HepG2 (cell line): ENCODE data around the gene ACACB.

Source experiments
- CHD4 ChIP-seq: fragments of 200-600 bp; sonication (generic); IDR thresholded peaks from 2 replicates; pipeline ENCODE4 v1.7.0; 2017; ENCODE audit warnings: mild to moderate bottlenecking, low read length, borderline replicate concordance
- CTCF ChIP-seq: sonication (generic); formaldehyde crosslinking; IDR thresholded peaks from 2 replicates; pipeline ENCODE4 v1.5.0; 2020; ENCODE audit warnings: mild to moderate bottlenecking, missing genetic modification reagents, moderate library complexity
- KLF16 ChIP-seq, 2 experiments: sonication (generic) in 1 of 2; formaldehyde crosslinking in 1 of 2; IDR thresholded peaks; 2 replicates each; pipeline versions ENCODE4 v1.6.1 to v1.8.0; 2016 to 2023; ENCODE audit warnings: missing genetic modification reagents in 2 of 2, missing compliant biosample characterization in 1 of 2
- POLR2A ChIP-seq, 2 experiments: IDR thresholded peaks; 2 replicates each; pipeline ENCODE4 v1.6.1; 2011; ENCODE audit warnings: low read depth in 2 of 2, low read length in 2 of 2, mild to moderate bottlenecking in 1 of 2, moderate library complexity in 1 of 2; ENCODE audit not compliant: insufficient read depth in 1 of 2
- TCF12 ChIP-seq, 2 experiments: fragments of 450-650 bp in 1 of 2; sonication (generic) in 1 of 2; formaldehyde crosslinking in 1 of 2; IDR thresholded peaks; 2 replicates each; pipeline versions ENCODE4 v1.6.1 to v1.8.0; 2017 to 2022; ENCODE audit warnings: antibody characterized with exemption in 1 of 2, mild to moderate bottlenecking in 1 of 2, missing genetic modification reagents in 1 of 2, moderate library complexity in 1 of 2
- UBTF ChIP-seq: sonication (generic); formaldehyde crosslinking; IDR thresholded peaks from 2 replicates; pipeline ENCODE4 v1.4.0; 2020; ENCODE audit warnings: mild to moderate bottlenecking, missing genetic modification reagents
- ZNF160 ChIP-seq: sonication (generic); formaldehyde crosslinking; IDR thresholded peaks from 2 replicates; pipeline ENCODE4 v1.8.0; 2022; ENCODE audit warnings: mild to moderate bottlenecking, inconsistent platforms, missing genetic modification reagents
- ZNF263 ChIP-seq: sonication (generic); formaldehyde crosslinking; IDR thresholded peaks from 2 replicates; pipeline ENCODE4 v1.4.0; 2020; ENCODE audit warnings: missing genetic modification reagents
- ZNF670 ChIP-seq: sonication (generic); formaldehyde crosslinking; IDR thresholded peaks from 2 replicates; pipeline ENCODE4 v1.8.0; 2022; ENCODE audit warnings: mild to moderate bottlenecking, missing genetic modification reagents, borderline replicate concordance
- ZSCAN20 ChIP-seq: sonication (generic); formaldehyde crosslinking; IDR thresholded peaks from 2 replicates; pipeline ENCODE4 v1.4.0; 2020; ENCODE audit warnings: missing genetic modification reagents, mild to moderate bottlenecking, borderline replicate concordance
- ZZZ3 ChIP-seq: sonication (generic); formaldehyde crosslinking; IDR thresholded peaks from 2 replicates; pipeline ENCODE4 v1.4.0; 2020; ENCODE audit warnings: missing genetic modification reagents, mild to moderate bottlenecking, borderline replicate concordance
- TF ChIP-seq, protein P1 (sequence below): sonication (generic); formaldehyde crosslinking; IDR thresholded peaks from 2 replicates; pipeline ENCODE4 v1.4.0; 2020; ENCODE audit warnings: missing genetic modification reagents, borderline replicate concordance
- TF ChIP-seq, protein P2 (sequence below): sonication (generic); formaldehyde crosslinking; conservative IDR thresholded peaks from 2 replicates; pipeline ENCODE4 v1.8.0; 2022; ENCODE audit warnings: mild to moderate bottlenecking, moderate library complexity, missing genetic modification reagents
- TF ChIP-seq, protein P3 (sequence below): sonication (generic); formaldehyde crosslinking; IDR thresholded peaks from 2 replicates; pipeline ENCODE4 v1.4.0; 2020; ENCODE audit warnings: missing genetic modification reagents

- TF ChIP-seq, protein P1, sequence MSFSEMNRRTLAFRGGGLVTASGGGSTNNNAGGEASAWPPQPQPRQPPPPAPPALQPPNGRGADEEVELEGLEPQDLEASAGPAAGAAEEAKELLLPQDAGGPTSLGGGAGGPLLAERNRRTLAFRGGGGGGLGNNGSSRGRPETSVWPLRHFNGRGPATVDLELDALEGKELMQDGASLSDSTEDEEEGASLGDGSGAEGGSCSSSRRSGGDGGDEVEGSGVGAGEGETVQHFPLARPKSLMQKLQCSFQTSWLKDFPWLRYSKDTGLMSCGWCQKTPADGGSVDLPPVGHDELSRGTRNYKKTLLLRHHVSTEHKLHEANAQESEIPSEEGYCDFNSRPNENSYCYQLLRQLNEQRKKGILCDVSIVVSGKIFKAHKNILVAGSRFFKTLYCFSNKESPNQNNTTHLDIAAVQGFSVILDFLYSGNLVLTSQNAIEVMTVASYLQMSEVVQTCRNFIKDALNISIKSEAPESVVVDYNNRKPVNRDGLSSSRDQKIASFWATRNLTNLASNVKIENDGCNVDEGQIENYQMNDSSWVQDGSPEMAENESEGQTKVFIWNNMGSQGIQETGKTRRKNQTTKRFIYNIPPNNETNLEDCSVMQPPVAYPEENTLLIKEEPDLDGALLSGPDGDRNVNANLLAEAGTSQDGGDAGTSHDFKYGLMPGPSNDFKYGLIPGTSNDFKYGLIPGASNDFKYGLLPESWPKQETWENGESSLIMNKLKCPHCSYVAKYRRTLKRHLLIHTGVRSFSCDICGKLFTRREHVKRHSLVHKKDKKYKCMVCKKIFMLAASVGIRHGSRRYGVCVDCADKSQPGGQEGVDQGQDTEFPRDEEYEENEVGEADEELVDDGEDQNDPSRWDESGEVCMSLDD (CRISPR knock-in tag) = no peak
- TF ChIP-seq ZNF160 (CRISPR knock-in tag) (no peak), CTCF (CRISPR knock-in tag) (no peak), TCF12 (IDR thresholded peaks at IDR 0.05) (no peak), TCF12 (CRISPR knock-in tag; IDR thresholded peaks at IDR 0.05) (no peak), ZNF263 (CRISPR knock-in tag) (no peak), UBTF (CRISPR knock-in tag) (no peak), ZSCAN20 (CRISPR knock-in tag) (no peak), ZZZ3 (CRISPR knock-in tag) (no peak), KLF16 (CRISPR knock-in tag; IDR thresholded peaks at IDR 0.05) (no peak), ZNF670 (CRISPR knock-in tag) (no peak), POLR2A (IDR thresholded peaks at IDR 0.05; ENCODE audit: insufficient read depth in 1 of 2, low read depth in 2 of 2, low read length in 2 of 2) (no peak), CHD4 (no peak)
- TF ChIP-seq, protein P2, sequence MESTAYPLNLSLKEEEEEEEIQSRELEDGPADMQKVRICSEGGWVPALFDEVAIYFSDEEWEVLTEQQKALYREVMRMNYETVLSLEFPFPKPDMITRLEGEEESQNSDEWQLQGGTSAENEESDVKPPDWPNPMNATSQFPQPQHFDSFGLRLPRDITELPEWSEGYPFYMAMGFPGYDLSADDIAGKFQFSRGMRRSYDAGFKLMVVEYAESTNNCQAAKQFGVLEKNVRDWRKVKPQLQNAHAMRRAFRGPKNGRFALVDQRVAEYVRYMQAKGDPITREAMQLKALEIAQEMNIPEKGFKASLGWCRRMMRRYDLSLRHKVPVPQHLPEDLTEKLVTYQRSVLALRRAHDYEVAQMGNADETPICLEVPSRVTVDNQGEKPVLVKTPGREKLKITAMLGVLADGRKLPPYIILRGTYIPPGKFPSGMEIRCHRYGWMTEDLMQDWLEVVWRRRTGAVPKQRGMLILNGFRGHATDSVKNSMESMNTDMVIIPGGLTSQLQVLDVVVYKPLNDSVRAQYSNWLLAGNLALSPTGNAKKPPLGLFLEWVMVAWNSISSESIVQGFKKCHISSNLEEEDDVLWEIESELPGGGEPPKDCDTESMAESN (CRISPR knock-in tag) = no peak
- TF ChIP-seq, protein P3, sequence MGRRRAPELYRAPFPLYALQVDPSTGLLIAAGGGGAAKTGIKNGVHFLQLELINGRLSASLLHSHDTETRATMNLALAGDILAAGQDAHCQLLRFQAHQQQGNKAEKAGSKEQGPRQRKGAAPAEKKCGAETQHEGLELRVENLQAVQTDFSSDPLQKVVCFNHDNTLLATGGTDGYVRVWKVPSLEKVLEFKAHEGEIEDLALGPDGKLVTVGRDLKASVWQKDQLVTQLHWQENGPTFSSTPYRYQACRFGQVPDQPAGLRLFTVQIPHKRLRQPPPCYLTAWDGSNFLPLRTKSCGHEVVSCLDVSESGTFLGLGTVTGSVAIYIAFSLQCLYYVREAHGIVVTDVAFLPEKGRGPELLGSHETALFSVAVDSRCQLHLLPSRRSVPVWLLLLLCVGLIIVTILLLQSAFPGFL (CRISPR knock-in tag) = no peak
Measured at GRCh38 chr12:109258201-109258600, 141.8 kb downstream of the ACACB start.
